Measurements from ENCODE around the gene ZNF831.

- no peak for TF ChIP-seq ESRRA (IDR thresholded peaks at IDR 0.05; ENCODE audit: low read length)
- TF ChIP-seq EZH2 (IDR thresholded peaks at IDR 0.05; ENCODE audit: borderline replicate concordance, control insufficient read depth, low read depth, low read length) = no peak
- no peak for TF ChIP-seq CTCF (IDR thresholded peaks at IDR 0.05 in 2 of 3, conservative IDR thresholded peaks at IDR 0.05 in 1 of 3; ENCODE audit: control insufficient read depth in 2 of 3, extremely low read depth in 1 of 3, insufficient read depth in 1 of 3, low read depth in 3 of 3, low read length in 3 of 3)
- TF ChIP-seq HCFC1 (IDR thresholded peaks at IDR 0.05; ENCODE audit: low read length) = no peak
Measured at GRCh38 chr20:59255256-59255655, 91.6 kb downstream of the ZNF831 start.

All from GM12878 (cell line).